Left ventricle myocardium superior (tissue), 1 donor: ENCODE results near the gene CDH7. TPM values are rescaled to one million over a fixed set of nuclear protein-coding genes. Genes with fewer than 3 reads are reported as not detected.

Experiments used
- ATAC-seq: fragments of 200-7000 bp; cut with Tn5 transposase; one replicate; pipeline ENCODE4 v1.9.1; 2020; ENCODE audit warnings: mild to moderate bottlenecking, moderate library complexity
- DNase-seq: peaks from one replicate; pipeline ENCODE4 v3.0.0-alpha.2; 2020
- intact Hi-C: fragments of 100-400 bp; cut with micrococcal nuclease; formaldehyde crosslinking; loops from one replicate; pipeline ENCODE4 v1.11.0; 2022
- total RNA-seq: library from RNA; stranded (reverse); fragmentation: NEBNext Ultra II Directional; extraction: Animal tissue kit (Norgen Biotek cat#: 25700); gene quantifications from one replicate; pipeline ENCODE4 v1.2.1, GENCODE V29; 2021
- donor health status: DM: no; HTN: yes; CAD: no; lungs with severe emphysema.

CDH7 gene
- total RNA-seq, 1 donor from 2014 or later: 0.05 TPM

DNA sequence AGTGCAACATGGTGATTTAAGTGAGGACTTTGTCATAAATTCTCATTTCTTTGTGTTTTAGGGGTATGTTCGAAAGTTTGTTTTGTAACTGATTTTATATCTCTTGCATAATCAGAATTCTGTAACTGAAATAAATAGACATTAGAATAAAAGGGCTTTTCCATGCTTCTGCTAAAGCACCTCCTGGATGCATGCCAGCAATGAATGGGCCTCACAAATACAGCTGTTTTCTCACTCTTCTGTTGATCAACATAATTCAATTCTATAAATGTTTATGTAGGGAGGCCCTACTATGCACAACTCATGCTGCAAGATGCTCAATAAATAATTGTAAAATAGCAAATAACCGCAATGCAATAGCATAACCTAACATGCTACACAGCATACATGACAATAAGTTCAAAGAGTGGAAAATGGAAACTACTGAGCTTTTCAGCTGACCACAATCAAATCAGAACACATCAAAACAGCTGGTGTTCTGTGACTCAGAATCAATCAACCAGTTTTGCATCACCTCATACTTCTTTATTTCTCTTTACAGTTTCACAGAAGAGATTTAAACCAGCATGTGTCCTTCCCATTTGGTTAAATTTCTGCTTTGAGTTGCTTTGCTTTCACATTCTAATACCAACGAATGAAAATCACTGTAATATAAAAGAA, 11.0 kb downstream of the CDH7 start:
- ATAC-seq (no peak), DNase-seq (no peak)
- intact Hi-C loops: no loop called here

GRCh38 chr18:65762556-65762955, 11.7 kb downstream of the CDH7 start:
- DNase-seq: no peak
- intact Hi-C loops: no loop called here
- no peak for ATAC-seq

DNA sequence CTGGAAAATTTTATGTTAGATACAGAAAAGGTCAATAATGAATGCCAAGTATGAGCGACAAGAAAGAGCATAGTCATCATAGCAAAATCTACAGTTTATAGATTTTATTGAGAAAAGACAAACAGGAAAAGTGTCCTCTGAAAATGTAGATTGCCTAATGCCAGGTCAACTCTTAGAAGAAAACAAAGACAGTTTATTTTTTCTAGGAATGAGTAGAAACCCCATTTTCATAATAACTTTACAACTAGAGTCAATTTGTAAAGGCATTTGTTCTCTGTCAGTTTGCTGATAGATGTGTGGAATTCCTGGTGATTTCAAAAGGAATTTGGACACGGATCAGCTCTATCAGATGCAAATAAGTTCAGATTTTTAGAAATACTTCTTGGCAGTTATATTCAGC, 16.6 kb downstream of the CDH7 start:
- intact Hi-C loops: no loop called here
- ATAC-seq (no peak), DNase-seq (no peak)

GRCh38 chr18:65768120-65768778, 17.4 kb downstream of the CDH7 start:
- ATAC-seq: no peak
- intact Hi-C loops: no loop called here

DNA sequence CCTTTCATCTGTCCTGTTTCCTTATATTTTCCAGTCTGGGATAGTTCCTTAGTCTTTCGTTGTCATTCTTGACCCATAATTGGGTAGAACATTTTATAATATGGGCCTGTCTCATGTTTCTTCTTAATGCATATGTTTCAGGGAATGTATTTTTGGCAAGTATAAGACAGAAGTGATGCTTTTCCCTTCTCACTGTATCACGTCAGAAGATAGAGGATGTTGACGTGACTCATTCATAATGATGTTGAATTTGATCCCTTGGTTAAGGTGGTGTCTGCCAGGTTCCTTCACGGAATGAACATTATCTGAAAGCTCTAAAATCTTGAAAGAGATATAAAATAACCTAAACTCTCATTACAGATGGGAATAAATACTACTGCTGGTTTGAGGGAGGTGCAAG, 18.8 kb downstream of the CDH7 start:
- DNase-seq: no peak
- ATAC-seq: no peak
- intact Hi-C loops: no loop called here

More at GRCh38 chr18:65768120-65768778, 17.4 kb downstream of the CDH7 start:
- DNase-seq: no peak

- ATAC-seq: no peak
- DNase-seq: no peak
- intact Hi-C loops: no loop called here
These were observed 35.7 kb downstream of the CDH7 start for GRCh38 chr18:65786474-65786873.

- intact Hi-C loops: no loop called here
- no peak for ATAC-seq
- peak; percentile 19 for DNase-seq
These were observed 37.6 kb downstream of the CDH7 start for GRCh38 chr18:65788373-65788772.

DNA sequence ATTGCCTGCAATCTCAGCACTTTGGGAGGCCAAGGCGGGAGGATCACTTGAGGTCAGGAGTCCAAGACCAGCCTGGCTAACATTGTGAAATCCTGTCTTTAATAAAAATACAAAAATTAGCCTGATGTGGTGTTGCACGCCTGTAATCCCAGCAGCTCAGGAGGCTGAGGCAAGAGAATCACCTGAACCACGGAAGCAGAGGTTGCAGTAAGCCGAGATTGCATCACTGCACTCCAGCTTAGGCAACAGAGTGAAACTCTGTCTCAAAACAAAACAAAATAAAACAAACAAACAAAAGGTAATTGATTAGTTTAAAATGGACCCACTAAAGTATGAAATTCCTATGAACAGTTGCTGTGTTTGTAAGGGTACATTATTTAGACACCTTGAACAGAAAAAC, 39.8 kb downstream of the CDH7 start:
- DNase-seq (no peak), ATAC-seq (no peak)
- intact Hi-C loops: no loop called here

DNA sequence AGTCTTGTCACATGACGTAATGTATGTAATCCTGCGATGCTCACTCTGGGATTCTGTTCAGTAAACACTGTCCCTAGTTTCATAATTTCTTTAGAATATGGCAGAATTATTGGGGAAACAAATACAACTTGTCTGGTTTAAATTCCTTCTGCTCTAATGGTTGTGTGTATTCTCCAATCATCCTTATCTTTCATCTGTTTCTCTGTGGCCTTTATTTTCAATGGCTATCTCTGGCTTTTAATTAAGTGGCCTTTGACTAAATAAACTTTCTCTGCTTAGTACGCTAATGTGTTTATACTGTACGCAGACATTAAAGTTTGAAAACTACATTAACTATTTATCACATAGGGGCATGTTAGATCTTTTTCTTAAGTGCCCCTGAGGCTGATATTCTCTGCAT, 40.9 kb downstream of the CDH7 start:
- DNase-seq (no peak), ATAC-seq (no peak)
- intact Hi-C loops: no loop called here

- no peak for ATAC-seq
- intact Hi-C loops: no loop called here
These were observed 41.8 kb downstream of the CDH7 start for GRCh38 chr18:65792456-65793074.

DNA sequence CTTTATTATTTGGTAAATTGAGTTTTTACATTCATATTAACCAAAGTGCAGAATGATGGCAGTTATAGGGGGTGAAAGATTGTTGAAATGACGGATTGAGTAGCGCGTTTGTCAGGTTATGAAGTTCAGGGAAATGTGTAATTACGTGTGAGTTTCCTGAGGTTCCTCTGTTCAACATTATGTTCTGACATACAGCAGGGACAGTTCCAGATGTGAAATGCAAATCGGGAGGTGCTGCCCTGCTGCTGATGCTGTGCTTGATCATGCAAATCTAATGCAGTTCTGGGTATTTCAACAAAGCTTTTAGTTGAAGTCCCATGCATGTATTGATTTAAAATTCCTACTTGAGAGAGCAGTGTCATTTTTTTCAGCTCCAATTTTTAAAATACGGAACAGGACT, 57.9 kb downstream of the CDH7 start:
- intact Hi-C loops: no loop called here
- DNase-seq (no peak), ATAC-seq (no peak)

More at GRCh38 chr18:65792456-65793074, 41.8 kb downstream of the CDH7 start:
- DNase-seq: no peak

GRCh38 chr18:65811307-65811706, 60.5 kb downstream of the CDH7 start:
- DNase-seq (no peak), ATAC-seq (no peak)
- intact Hi-C loops: no loop called here

GRCh38 chr18:65815506-65815905, 64.7 kb downstream of the CDH7 start:
- no peak for ATAC-seq
- DNase-seq: no peak
- intact Hi-C loops: no loop called here

DNA sequence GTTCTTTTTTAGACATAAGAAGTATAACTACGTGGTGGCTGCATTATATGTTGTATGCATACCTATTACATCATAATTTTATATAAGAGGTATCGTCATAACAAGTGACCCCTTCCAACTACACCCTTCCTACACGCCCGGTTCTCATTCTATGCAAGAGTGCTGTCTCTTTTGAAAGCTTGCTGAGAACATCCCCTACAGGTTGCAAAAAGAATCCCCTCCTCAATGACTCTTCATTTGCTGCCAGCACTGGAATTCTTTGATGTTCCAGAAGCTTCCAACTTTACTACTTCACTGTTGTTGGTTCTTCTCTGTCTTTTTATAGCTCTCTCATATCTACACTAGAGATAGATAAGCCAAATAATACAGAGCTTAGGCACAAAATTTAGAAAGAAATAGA, 66.4 kb downstream of the CDH7 start:
- intact Hi-C loops: no loop called here

GRCh38 chr18:65821911-65822310, 71.1 kb downstream of the CDH7 start:
- intact Hi-C loops: no loop called here
- DNase-seq (no peak), ATAC-seq (no peak)

More for the DNA sequence above, 66.4 kb downstream of the CDH7 start:
- DNase-seq (no peak), ATAC-seq (no peak)

GRCh38 chr18:65822826-65823225, 72.0 kb downstream of the CDH7 start:
- ATAC-seq (no peak), DNase-seq (no peak)
- intact Hi-C loops: no loop called here

DNA sequence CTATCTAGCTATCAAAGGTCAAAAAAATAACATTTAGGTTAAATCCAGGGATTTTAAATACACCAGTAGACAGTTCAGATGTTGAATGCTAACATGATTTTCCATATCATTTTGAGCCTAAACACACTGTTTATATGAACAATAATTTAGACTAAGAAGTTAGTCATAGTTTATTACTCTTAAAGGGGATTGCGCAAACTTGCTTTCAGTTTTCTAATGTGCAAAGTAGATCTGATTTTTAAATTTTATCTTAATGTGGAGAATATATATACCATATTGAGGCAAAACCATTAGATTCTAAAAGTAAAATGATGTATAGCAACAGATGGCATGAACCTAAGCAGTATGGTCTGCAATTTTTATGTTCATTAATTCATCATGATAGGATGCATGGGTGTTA, 76.6 kb downstream of the CDH7 start:
- DNase-seq (no peak), ATAC-seq (no peak)
- intact Hi-C loops: no loop called here

GRCh38 chr18:65835881-65836280, 85.1 kb downstream of the CDH7 start:
- DNase-seq (no peak), ATAC-seq (no peak)
- intact Hi-C loops: no loop called here

GRCh38 chr18:65846107-65846506, 95.3 kb downstream of the CDH7 start:
- intact Hi-C loops: no loop called here
- DNase-seq (no peak), ATAC-seq (no peak)

- ATAC-seq (no peak), DNase-seq (no peak)
- intact Hi-C loops: no loop called here
These were observed 101.5 kb downstream of the CDH7 start for GRCh38 chr18:65852273-65852672.

DNA sequence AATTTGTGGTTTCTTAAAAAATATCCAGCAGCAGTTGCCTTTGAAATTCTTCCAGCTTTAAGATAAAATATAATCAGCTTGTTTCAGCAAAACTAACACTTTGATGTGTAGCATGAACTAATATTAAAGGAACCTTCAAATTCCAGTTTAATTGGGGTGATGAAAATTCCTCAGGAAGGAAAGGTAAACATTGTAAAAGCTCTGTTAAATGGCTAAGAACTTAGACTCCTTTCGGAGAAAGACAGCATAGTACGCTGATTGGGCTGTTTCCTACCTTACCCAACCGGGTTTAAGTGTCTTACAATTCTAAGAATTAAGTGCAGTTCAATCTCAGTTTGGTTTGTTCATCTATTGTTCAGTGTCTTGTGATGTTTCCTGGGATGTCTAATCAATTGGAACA, 108.3 kb downstream of the CDH7 start:
- ATAC-seq (no peak), DNase-seq (no peak)
- intact Hi-C loops: no loop called here
